ENCODE results near the gene VWF. TPM values are rescaled to one million over a fixed set of nuclear protein-coding genes. Genes with fewer than 3 reads are reported as not detected.

The VWF gene
- total and polyA plus RNA-seq, 12 donors, result 104 to 480 (median 253) TPM

DNA sequence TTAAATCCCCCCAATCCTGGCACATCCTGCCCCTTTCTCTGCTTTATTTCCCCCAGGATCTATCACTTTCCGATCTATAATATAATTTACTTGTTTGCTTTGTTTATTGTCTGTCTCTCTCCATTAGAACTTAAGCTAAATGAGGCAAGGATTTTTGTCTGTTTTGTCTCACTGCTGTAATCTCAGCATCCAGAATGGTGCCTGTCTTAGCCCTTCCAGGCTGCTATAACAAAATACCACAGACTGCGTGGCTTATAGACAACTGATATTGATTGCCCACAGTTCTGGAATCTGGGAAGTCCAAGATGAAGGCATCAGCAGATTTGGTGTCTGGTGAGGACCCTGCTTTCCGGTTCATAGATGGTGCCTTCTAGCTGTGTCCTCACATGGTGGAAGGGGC, 65.2 kb downstream of the VWF start:
- Histone ChIP-seq H3K4me1 (peaks cover 0 to 25% (median 4%) of the 10 kb centered on the region in 9 donors), H3K27ac (no peak overlapping the region), H3K36me3 (peaks cover 0 to 93% (median 0%) of the 10 kb centered on the region in 9 donors), H3K9me3 (no peaks in the 10 kb centered on the region), H3K27me3 (peaks cover 0 to 22% (median 12%) of the 10 kb centered on the region in 7 donors), H3K4me3 (no peak overlapping the region)
- no peak for TF ChIP-seq CTCF (IDR thresholded peaks at IDR 0.05)
- no peak for ATAC-seq
- no peak for DNase-seq
- intact Hi-C loops (cut with DNase I), result no loop called here
- WGBS, 2 donors, result 91 to 92% methylated on average over 3 of the region's 3 CpGs

- intact Hi-C loops (cut with DNase I), result no loop called here
- Histone ChIP-seq H3K27ac (peak overlapping the region in 1 of 10 donors; percentile 13), H3K27me3 (peaks cover 0 to 22% (median 12%) of the 10 kb centered on the region in 7 donors), H3K36me3 (peaks cover 0 to 93% (median 0%) of the 10 kb centered on the region in 9 donors), H3K9me3 (no peaks in the 10 kb centered on the region), H3K4me1 (peaks cover 0 to 28% (median 5%) of the 10 kb centered on the region in 9 donors), H3K4me3 (no peak overlapping the region)
- TF ChIP-seq CTCF (IDR thresholded peaks at IDR 0.05), result no peak
- 66 to 77% methylated on average over 15 of the region's 15 CpGs for WGBS, 2 donors
- DNase-seq (no peak), ATAC-seq (peak in 1 of 8 donors; percentile 23)
Observed at GRCh38 chr12:6058481-6059161, 65.8 kb downstream of the VWF start.

DNA sequence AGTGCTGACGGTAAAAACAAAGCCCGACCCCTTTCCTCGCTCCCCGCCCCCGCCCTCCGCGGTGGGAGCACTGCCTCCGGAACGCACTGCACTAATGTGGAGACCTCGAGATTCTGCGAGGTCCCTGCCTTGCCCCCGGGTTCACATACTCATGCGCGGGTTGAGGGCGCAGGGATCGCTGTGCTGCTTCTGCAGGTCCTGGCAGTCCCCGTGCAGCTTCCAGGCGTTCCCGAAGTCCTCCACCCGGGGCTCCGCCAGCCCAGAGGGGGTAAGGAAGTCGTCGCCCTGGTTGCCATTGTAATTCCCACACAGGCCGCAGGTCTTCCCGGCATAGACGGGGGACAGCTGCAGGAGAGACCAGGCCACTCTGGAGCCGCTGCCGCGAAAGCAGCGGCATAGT, 66.8 kb downstream of the VWF start:
- intact Hi-C loops (cut with DNase I), result no loop called here
- peaks cover 0 to 22% (median 12%) of the 10 kb centered on the region in 7 donors for H3K27me3 ChIP-seq
- H3K4me1 ChIP-seq, result peaks cover 0 to 30% (median 7%) of the 10 kb centered on the region in 9 donors
- TF ChIP-seq CTCF (IDR thresholded peaks at IDR 0.05), result peak in 1 of 9 donors; percentile 10
- peak in 1 of 8 donors; percentile 37 for ATAC-seq
- no peak overlapping the region for H3K4me3 ChIP-seq
- H3K27ac ChIP-seq, result peak overlapping the region in 1 of 10 donors; percentile 13
- peaks cover 0 to 92% (median 0%) of the 10 kb centered on the region in 9 donors for H3K36me3 ChIP-seq
- peak in 1 of 2 donors; percentile 33 for DNase-seq
- 59% methylated on average over 30 of the region's 30 CpGs for WGBS, 2 donors
- H3K9me3 ChIP-seq, result no peaks in the 10 kb centered on the region

- WGBS, 2 donors, result 49 to 50% methylated on average over 56 to 58 of the region's 58 CpGs
- intact Hi-C loops (cut with DNase I), result no loop called here
- Histone ChIP-seq H3K27me3 (peaks cover 0 to 22% (median 12%) of the 10 kb centered on the region in 7 donors), H3K36me3 (peaks cover 0 to 92% (median 0%) of the 10 kb centered on the region in 9 donors), H3K4me1 (peaks cover 0 to 38% (median 11%) of the 10 kb centered on the region in 9 donors), H3K9me3 (no peaks in the 10 kb centered on the region), H3K27ac (no peak overlapping the region), H3K4me3 (peak overlapping the region in 3 of 10 donors; percentile 8 to 17 (median 12))
- DNase-seq (no peak), ATAC-seq (peak in 1 of 8 donors; percentile 39)
- TF ChIP-seq CTCF (IDR thresholded peaks at IDR 0.05), result peak in 7 of 9 donors; percentile 21 to 48 (median 38)
Observed at GRCh38 chr12:6056406-6057240, 67.8 kb downstream of the VWF start.
